Lower leg skin (tissue), 4 donors: ENCODE data around the gene GPC6. TPM values are rescaled to one million over a fixed set of nuclear protein-coding genes. Genes with fewer than 3 reads are reported as not detected.

Experiments used
- DNase-seq, 2 donors: peaks; one replicate each; pipeline ENCODE4 v3.0.0-alpha.2; 2019; ENCODE audit warnings: low spot score in 2 of 2
- H3K4me3 ChIP-seq: fragments of 200-600 bp; sonication (generic); 2 replicates; pipeline ENCODE4 v1.5.1; 2017; ENCODE audit warnings: mild to moderate bottlenecking, low read depth; ENCODE audit not compliant: poor library complexity, severe bottlenecking
- CTCF ChIP-seq, 3 donors: fragments of 450-650 bp; IDR thresholded peaks; one replicate each; pipeline ENCODE4 v1.5.1; 2016; ENCODE audit warnings: antibody characterized with exemption in 3 of 3, mild to moderate bottlenecking in 3 of 3, moderate library complexity in 2 of 3
- POLR2A ChIP-seq, 2 donors: fragments of 450-650 bp; IDR thresholded peaks; one replicate each; pipeline ENCODE4 v1.6.1; 2016 to 2017; ENCODE audit warnings: antibody characterized with exemption in 2 of 2, mild to moderate bottlenecking in 1 of 2, moderate library complexity in 1 of 2
- WGBS, 2 donors: methylation state at CpG; one replicate each; pipeline ENCODE4 v1.1.5; 2018; 5-methylcytosine and 5-hydroxymethylcytosine counted together
- intact Hi-C: fragments of 100-400 bp; cut with DNase I; formaldehyde crosslinking; loops from one replicate; pipeline ENCODE4 v1.15.0; 2023; ENCODE audit warnings: low total_unique reads
- total RNA-seq, 4 donors: library from RNA; depleted of rRNA; stranded (reverse); fragments of >200 nt; gene quantifications; one replicate each; pipeline ENCODE4 v1.1.0, GENCODE V29; 2016

Gene GPC6
- total RNA-seq, 4 donors from 2014 or later, result 1.4 to 5.2 (median 2.5) TPM

GRCh38 chr13:94382960-94383359, 1156.4 kb downstream of the GPC6 start:
- 64 to 66% methylated on average over 5 of the region's 5 CpGs for WGBS, 2 donors
- intact Hi-C loops, result no loop called here
- H3K4me3 ChIP-seq, result no peak overlapping the region
- TF ChIP-seq CTCF (IDR thresholded peaks at IDR 0.05), result no peak
- TF ChIP-seq POLR2A (IDR thresholded peaks at IDR 0.05), result no peak
- DNase-seq, result no peak

- H3K4me3 ChIP-seq, result no peak overlapping the region
- intact Hi-C loops, result no loop called here
- WGBS, 2 donors, result 79 to 86% methylated on average over 2 of the region's 2 CpGs
- DNase-seq, result no peak
- no peak for TF ChIP-seq POLR2A (IDR thresholded peaks at IDR 0.05)
- TF ChIP-seq CTCF (IDR thresholded peaks at IDR 0.05), result no peak
These were observed 1157.8 kb downstream of the GPC6 start for GRCh38 chr13:94384231-94384905.

GRCh38 chr13:94387047-94387446, 1160.4 kb downstream of the GPC6 start:
- no peak for TF ChIP-seq CTCF (IDR thresholded peaks at IDR 0.05)
- TF ChIP-seq POLR2A (IDR thresholded peaks at IDR 0.05), result no peak
- intact Hi-C loops, result no loop called here
- H3K4me3 ChIP-seq, result no peak overlapping the region
- no peak for DNase-seq

GRCh38 chr13:94389604-94390351, 1163.2 kb downstream of the GPC6 start:
- intact Hi-C loops, result no loop called here
- TF ChIP-seq POLR2A (IDR thresholded peaks at IDR 0.05), result no peak
- TF ChIP-seq CTCF (IDR thresholded peaks at IDR 0.05), result no peak
- H3K4me3 ChIP-seq, result peak overlapping the region; percentile 1
- no peak for DNase-seq
- WGBS, 2 donors, result 47 to 50% methylated on average over 7 of the region's 7 CpGs

- TF ChIP-seq POLR2A (IDR thresholded peaks at IDR 0.05) (no peak), CTCF (IDR thresholded peaks at IDR 0.05) (no peak)
- intact Hi-C loops, result no loop called here
- 50 to 59% methylated on average over 2 of the region's 2 CpGs for WGBS, 2 donors
- no peak overlapping the region for H3K4me3 ChIP-seq
- no peak for DNase-seq
These were observed 1164.3 kb downstream of the GPC6 start for GRCh38 chr13:94390881-94391280.
